ENCODE measurements around the gene ZNF584.

DNA sequence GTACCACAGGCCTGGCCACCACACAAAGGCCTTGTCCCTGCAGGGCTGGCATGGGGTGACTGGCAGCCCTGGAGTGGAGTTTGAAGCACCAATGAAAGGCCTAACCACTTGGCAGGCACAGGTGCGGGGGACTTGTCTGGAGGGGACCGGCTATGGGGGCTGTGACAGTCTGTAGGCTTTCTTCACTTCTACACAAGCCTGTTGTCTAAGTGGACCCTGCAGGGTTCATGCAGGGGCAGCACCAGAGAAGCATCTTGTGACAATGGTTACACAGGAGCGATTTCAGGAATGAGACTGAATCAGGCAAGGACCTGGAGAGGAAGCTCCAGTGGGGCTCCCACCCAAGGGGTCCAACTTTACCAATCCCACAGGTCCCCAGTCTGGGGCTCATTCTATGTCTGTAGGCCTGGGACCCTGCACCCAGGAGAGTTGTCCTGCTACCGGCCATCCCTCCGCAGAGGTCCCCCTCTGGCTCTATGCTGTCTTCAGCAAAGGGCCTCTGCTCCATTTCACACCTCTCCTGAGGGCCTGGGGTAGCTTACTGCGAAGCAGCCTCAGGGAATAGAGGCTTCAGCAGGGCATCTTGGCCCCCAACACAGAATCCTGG lies 25.3 kb upstream of the ZNF584 start:
- TF ChIP-seq GATA2 (IDR thresholded peaks at IDR 0.05; ENCODE audit: low read depth, low read length) (no peak), GATA3 (IDR thresholded peaks at IDR 0.05; ENCODE audit: low read depth, low read length) (no peak)

Measured in SH-SY5Y (cell line).